Gastroesophageal sphincter (tissue), 4 donors: Measurements from ENCODE around the gene CNKSR1. TPM values are rescaled to one million over a fixed set of nuclear protein-coding genes. Genes with fewer than 3 reads are reported as not detected.
A peak's percentile ranks its signal among the peaks of the same experiment; 100 is the strongest.

Experiments used
- ATAC-seq: fragments of 150-250 bp; one replicate; pipeline ENCODE4 v1.9.1; 2016; ENCODE audit warnings: mild to moderate bottlenecking, moderate library complexity
- H3K27ac ChIP-seq, 4 donors: fragments of 200-600 bp; sonication (generic) in 3 of 4; 1 replicate in 3 of 4; 2 replicates in 1 of 4; pipeline ENCODE4 v1.5.1; 2016 to 2019
- H3K27me3 ChIP-seq: fragments of 200-600 bp; sonication (generic); one replicate; pipeline ENCODE4 v1.5.1; 2019
- H3K36me3 ChIP-seq, 2 donors: fragments of 200-600 bp; sonication (generic); one replicate each; pipeline ENCODE4 v1.5.1; 2019; ENCODE audit warnings: control low read depth in 1 of 2
- H3K4me1 ChIP-seq, 3 donors: fragments of 200-600 bp; sonication (generic); 1 replicate in 2 of 3; 2 replicates in 1 of 3; pipeline ENCODE4 v1.5.1; 2016 to 2019; ENCODE audit warnings: control low read depth in 2 of 3
- H3K4me3 ChIP-seq, 2 donors: fragments of 200-600 bp; sonication (generic); one replicate each; pipeline ENCODE4 v1.5.1; 2019; ENCODE audit warnings: mild to moderate bottlenecking in 1 of 2, moderate library complexity in 1 of 2
- H3K9me3 ChIP-seq, 3 donors: fragments of 200-600 bp; sonication (generic); one replicate each; pipeline ENCODE4 v1.5.1; 2017 to 2019; ENCODE audit warnings: control low read depth in 2 of 3
- CTCF ChIP-seq, 4 experiments: fragments of 200-600 bp in 2 of 4; fragments of 450-650 bp in 2 of 4; sonication (generic) in 1 of 4; IDR thresholded peaks; one replicate each; pipeline ENCODE4 v1.5.1; 2017 to 2019; ENCODE audit warnings: antibody characterized with exemption in 4 of 4, mild to moderate bottlenecking in 2 of 4, moderate library complexity in 2 of 4
- EP300 ChIP-seq: sonication (generic); formaldehyde crosslinking; IDR thresholded peaks from one replicate; pipeline ENCODE4 v1.6.1; 2017; ENCODE audit warnings: antibody characterized with exemption, mild to moderate bottlenecking
- POLR2A ChIP-seq, 2 donors: fragments of 450-650 bp; IDR thresholded peaks; one replicate each; pipeline ENCODE4 v1.6.1; 2017; ENCODE audit warnings: antibody characterized with exemption in 2 of 2, mild to moderate bottlenecking in 2 of 2, moderate library complexity in 1 of 2
- POLR2AphosphoS5 ChIP-seq: sonication (generic); formaldehyde crosslinking; IDR thresholded peaks from one replicate; pipeline ENCODE4 v1.6.1; 2017; ENCODE audit warnings: antibody characterized with exemption
- WGBS, 2 donors: methylation state at CpG; one replicate each; pipeline ENCODE4 v1.1.5; 2018; ENCODE audit warnings: low coverage in 1 of 2; 5-methylcytosine and 5-hydroxymethylcytosine counted together
- total RNA-seq, 4 donors: library from RNA; depleted of rRNA; stranded (reverse); fragments of >200 nt; gene quantifications; one replicate each; pipeline ENCODE4 v1.1.0, GENCODE V29; 2016

The CNKSR1 gene
- total RNA-seq, 4 donors from 2014 or later, result 0.81 to 1.7 (median 1.1) TPM; not detected in 1

GRCh38 chr1:26158271-26158907 is 18.9 kb upstream of the CNKSR1 start:
- Histone ChIP-seq H3K36me3 (no peaks in the 10 kb centered on the region), H3K27ac (peak overlapping the region in 3 of 4 donors; percentile 38 to 54 (median 50)), H3K27me3 (peaks cover 54% of the 10 kb centered on the region), H3K9me3 (no peaks in the 10 kb centered on the region), H3K4me3 (peak overlapping the region in 1 of 2 donors; percentile 56), H3K4me1 (peaks cover 0 to 19% (median 6%) of the 10 kb centered on the region in 3 donors)
- 40% methylated on average over 1 of the region's 5 CpGs; no CpG with 5 or more reads in 1 of the 2 donors for WGBS, 2 donors
- no peak for ATAC-seq
- TF ChIP-seq CTCF (IDR thresholded peaks at IDR 0.05) (no peak), POLR2A (IDR thresholded peaks at IDR 0.05) (no peak), POLR2AphosphoS5 (no peak), EP300 (no peak)

GRCh38 chr1:26158908-26159742 is 18.2 kb upstream of the CNKSR1 start, which contains the start of gene FAM110D:
TSS of gene FAM110D (plus strand) at chr1:26159079. CDS start at chr1:26161292, 2,213 bp downstream.
- Histone ChIP-seq H3K27me3 (peaks cover 47% of the 10 kb centered on the region), H3K4me3 (peak within 1 kb of the TSS in 1 of 2 donors; percentile 56), H3K36me3 (no peaks in the 10 kb centered on the region), H3K9me3 (no peaks in the 10 kb centered on the region), H3K27ac (peak within 1 kb of the TSS in 3 of 4 donors; percentile 38 to 54 (median 50)), H3K4me1 (peaks cover 0 to 25% (median 10%) of the 10 kb centered on the region in 3 donors)
- TF ChIP-seq CTCF (IDR thresholded peaks at IDR 0.05) (no peak), POLR2A (IDR thresholded peaks at IDR 0.05) (no peak), EP300 (no peak), POLR2AphosphoS5 (no peak)
- 0 to 77% methylated on average over 1 to 2 of the region's 6 CpGs for WGBS, 2 donors
- no peak for ATAC-seq

GRCh38 chr1:26159743-26160039 is 17.6 kb upstream of the CNKSR1 start:
- WGBS, 2 donors, result 68% methylated on average over 4 of the region's 4 CpGs; no CpG with 5 or more reads in 1 of the 2 donors
- H3K4me3 ChIP-seq, result peak overlapping the region in 1 of 2 donors; percentile 56
- H3K27ac ChIP-seq, result peak overlapping the region in 3 of 4 donors; percentile 38 to 54 (median 50)
- H3K4me1 ChIP-seq, result peaks cover 0 to 30% (median 10%) of the 10 kb centered on the region in 3 donors
- ATAC-seq, result no peak
- H3K27me3 ChIP-seq, result peaks cover 43% of the 10 kb centered on the region
- no peak for TF ChIP-seq POLR2A (IDR thresholded peaks at IDR 0.05)
- TF ChIP-seq POLR2AphosphoS5, result no peak
- TF ChIP-seq CTCF (IDR thresholded peaks at IDR 0.05), result no peak
- TF ChIP-seq EP300, result no peak
- H3K9me3 ChIP-seq, result no peaks in the 10 kb centered on the region
- H3K36me3 ChIP-seq, result no peaks in the 10 kb centered on the region

GRCh38 chr1:26160527-26161414 is 16.5 kb upstream of the CNKSR1 start:
- H3K9me3 ChIP-seq, result no peaks in the 10 kb centered on the region
- WGBS, 2 donors, result 100% methylated on average over 1 of the region's 18 CpGs; no CpG with 5 or more reads in 1 of the 2 donors
- H3K4me1 ChIP-seq, result peaks cover 0 to 33% (median 10%) of the 10 kb centered on the region in 3 donors
- no peaks in the 10 kb centered on the region for H3K36me3 ChIP-seq
- TF ChIP-seq EP300 (no peak), POLR2AphosphoS5 (no peak), CTCF (IDR thresholded peaks at IDR 0.05) (no peak), POLR2A (IDR thresholded peaks at IDR 0.05) (no peak)
- peaks cover 34% of the 10 kb centered on the region for H3K27me3 ChIP-seq
- peak overlapping the region in 3 of 4 donors; percentile 56 to 78 (median 60) for H3K27ac ChIP-seq
- peak overlapping the region; percentile 35 to 56 for H3K4me3 ChIP-seq
- peak; percentile 1 for ATAC-seq
